CD4-positive, alpha-beta T cell treated with Interleukin-10 for 1 hour (primary cell): ENCODE results near the gene GRB7.
"Not testable (repeated sequence)": the region's sequence is repeated elsewhere in the genome, so short reads cannot be mapped to it uniquely, and the experiment has no call there.

Source experiments
- DNase-seq: peaks from one replicate; pipeline ENCODE4 v3.0.0-alpha.2; 2020

The GRB7 gene

DNA sequence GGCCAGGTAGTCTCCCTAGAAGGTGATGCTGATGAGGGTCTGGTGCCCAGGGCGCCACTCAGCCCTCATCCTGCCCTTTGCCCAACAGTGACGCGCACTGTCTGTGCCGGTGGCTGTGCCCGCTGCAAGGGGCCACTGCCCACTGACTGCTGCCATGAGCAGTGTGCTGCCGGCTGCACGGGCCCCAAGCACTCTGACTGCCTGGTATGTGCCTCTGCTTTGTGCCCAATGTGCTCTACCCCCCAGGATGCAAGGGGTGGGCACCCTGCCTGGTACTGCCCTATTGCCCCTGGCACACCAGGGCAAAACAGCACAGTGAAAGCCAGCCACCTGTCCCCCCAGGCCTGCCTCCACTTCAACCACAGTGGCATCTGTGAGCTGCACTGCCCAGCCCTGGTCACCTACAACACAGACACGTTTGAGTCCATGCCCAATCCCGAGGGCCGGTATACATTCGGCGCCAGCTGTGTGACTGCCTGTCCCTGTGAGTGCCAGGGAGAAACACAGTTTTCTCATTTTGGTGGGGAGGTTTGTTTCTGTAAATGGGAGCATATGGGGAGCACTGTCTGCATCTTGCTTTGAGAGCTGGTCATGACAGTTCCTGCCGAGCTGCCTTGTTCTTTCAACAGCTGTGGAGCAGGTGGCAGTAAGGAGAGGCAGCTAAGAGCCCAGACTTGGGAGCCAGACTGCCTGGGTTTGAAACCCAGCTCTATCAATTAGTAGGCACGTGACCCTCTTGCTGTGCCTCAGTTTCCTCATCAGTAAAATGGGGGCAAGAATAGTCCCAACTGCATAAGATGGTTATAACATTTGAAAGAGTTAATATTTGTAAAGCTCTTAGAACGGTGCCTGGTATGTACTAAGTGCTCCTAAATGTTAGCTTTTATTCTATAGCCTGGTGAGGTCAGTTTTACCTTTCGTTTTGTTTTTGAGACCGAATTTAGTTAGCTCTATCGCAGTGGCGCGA is 27.5 kb upstream of the GRB7 start:
- DNase-seq = no peak

DNA sequence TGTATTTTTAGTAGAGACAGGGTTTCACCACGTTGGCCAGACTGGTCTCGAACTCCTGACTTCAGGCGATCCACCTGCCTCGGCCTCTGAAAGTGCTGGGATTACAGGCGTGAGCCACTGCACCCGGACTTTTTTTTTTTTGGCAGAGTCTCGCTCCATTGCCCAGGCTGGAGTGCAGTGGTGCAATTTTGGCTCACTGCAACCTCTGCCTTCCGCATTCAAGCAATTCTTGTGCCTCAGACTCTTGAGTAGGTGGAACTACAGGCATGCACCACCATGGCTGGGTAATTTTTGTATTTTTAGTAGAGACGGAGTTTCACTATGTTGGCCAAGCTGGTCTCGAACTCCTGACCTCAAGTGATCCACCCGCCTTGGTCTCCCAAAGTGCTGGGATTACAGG is 26.7 kb upstream of the GRB7 start:
- not testable (repeated sequence) for DNase-seq

DNA sequence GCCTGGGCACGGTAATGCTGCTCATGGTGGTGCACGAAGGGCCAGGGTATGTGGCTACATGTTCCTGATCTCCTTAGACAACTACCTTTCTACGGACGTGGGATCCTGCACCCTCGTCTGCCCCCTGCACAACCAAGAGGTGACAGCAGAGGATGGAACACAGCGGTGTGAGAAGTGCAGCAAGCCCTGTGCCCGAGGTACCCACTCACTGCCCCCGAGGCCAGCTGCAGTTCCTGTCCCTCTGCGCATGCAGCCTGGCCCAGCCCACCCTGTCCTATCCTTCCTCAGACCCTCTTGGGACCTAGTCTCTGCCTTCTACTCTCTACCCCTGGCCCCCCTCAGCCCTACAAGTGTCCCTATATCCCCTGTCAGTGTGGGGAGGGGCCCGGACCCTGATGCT is 25.9 kb upstream of the GRB7 start:
- DNase-seq = no peak

DNA sequence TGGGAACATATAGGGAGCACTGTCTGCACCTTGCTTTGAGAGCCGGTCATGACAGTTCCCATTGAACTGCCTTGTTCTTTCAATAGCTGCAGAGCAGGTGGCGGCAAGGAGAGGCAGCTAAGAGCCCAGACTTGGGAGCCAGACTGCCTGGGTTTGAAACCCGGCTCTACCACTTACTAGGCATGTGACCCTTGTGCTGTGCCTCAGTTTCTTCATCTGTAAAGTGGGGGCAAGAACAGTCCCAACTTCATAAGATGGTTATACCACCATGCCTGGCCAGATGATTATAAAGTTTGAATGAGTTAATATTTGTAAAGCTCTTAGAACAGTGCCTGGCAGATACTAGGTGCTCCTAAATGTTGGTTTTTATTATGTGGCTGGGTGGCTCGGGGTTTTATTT is 23.5 kb upstream of the GRB7 start:
- DNase-seq = no peak

DNA sequence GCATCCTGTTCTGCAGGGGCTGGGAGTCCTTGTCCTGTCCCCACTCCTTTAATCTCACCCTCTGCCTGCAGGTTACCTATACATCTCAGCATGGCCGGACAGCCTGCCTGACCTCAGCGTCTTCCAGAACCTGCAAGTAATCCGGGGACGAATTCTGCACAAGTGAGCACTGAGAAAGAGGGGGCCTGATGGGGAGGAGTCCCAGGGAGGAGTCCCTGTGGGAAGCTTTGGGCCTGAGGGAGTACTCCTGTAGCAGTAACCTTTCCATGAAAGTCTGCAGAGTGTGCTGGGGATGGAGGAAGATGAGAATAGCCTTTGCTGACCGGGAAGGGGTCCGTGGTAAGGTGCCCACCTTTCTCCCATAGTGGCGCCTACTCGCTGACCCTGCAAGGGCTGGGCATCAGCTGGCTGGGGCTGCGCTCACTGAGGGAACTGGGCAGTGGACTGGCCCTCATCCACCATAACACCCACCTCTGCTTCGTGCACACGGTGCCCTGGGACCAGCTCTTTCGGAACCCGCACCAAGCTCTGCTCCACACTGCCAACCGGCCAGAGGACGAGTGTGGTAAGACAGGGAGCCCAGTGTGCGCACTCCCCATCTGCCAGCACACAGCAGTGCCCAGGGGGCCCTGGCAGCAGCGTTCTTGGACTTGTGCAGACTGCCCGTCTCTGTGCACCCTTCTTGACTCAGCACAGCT is 22.2 kb upstream of the GRB7 start:
- DNase-seq = no peak

DNA sequence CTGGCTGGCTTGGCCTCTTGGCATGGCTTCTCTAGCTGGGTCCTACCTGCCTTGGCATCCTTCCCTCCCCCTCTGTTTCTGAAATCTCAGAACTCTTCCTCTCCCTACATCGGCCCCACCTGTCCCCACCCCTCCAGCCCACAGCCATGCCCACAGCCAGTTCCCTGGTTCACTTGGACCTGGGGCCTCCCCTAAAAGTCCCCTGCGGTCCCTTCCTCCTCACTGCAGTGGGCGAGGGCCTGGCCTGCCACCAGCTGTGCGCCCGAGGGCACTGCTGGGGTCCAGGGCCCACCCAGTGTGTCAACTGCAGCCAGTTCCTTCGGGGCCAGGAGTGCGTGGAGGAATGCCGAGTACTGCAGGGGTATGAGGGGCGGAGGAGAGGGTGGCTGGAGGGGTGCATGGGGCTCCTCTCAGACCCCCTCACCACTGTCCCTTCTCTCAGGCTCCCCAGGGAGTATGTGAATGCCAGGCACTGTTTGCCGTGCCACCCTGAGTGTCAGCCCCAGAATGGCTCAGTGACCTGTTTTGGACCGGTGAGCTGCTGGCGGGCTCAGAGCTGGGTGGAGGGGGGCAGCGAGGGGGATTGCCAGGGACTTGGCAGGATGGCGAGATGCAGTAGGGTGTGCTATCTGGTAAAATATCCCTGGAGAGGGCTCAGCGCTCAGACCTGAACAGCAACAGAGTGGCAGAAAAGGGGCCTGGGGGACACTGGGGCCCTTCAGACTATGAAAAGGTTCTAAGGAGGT is 21.5 kb upstream of the GRB7 start:
- DNase-seq = no peak

DNA sequence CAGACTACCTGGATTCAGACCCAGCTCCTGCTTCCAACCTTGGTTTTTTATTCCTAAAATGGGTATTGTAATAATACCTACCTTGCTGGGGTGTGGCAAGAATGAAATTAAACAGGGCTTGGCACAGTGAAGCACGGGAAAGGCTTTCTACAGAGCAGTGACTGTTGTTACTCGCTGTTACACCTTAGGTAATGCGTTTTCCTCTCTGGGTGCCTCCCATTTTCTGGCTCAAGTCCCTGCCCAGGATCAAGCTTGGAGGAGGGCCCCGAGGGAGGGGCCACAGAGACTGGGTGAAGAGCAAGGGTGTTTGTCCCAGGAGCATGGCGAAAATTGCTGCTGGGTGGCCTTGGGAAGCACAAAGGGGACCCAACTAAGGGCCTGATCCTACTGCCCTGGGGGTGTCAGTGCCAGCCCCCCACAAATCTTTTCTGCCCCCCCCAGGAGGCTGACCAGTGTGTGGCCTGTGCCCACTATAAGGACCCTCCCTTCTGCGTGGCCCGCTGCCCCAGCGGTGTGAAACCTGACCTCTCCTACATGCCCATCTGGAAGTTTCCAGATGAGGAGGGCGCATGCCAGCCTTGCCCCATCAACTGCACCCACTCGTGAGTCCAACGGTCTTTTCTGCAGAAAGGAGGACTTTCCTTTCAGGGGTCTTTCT is 20.7 kb upstream of the GRB7 start:
- DNase-seq = no peak

DNA sequence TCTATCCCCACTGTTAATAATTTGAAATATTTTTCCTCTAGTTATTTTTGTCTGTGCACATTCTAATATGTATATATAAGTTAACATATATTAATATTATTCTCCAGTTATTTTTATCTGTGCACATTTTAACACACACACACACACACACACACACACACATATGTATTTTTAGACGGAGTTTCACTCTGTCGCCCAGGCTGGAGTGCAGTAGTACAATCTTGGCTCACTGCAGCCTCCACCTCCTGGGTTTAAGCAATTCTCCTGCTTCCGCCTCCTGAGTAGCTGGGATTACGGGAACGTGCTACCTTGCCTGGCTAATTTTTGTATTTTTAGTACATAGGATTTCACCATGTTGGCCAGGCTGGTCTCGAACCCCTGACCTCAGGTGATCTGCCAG is 20.1 kb upstream of the GRB7 start:
- no peak for DNase-seq

DNA sequence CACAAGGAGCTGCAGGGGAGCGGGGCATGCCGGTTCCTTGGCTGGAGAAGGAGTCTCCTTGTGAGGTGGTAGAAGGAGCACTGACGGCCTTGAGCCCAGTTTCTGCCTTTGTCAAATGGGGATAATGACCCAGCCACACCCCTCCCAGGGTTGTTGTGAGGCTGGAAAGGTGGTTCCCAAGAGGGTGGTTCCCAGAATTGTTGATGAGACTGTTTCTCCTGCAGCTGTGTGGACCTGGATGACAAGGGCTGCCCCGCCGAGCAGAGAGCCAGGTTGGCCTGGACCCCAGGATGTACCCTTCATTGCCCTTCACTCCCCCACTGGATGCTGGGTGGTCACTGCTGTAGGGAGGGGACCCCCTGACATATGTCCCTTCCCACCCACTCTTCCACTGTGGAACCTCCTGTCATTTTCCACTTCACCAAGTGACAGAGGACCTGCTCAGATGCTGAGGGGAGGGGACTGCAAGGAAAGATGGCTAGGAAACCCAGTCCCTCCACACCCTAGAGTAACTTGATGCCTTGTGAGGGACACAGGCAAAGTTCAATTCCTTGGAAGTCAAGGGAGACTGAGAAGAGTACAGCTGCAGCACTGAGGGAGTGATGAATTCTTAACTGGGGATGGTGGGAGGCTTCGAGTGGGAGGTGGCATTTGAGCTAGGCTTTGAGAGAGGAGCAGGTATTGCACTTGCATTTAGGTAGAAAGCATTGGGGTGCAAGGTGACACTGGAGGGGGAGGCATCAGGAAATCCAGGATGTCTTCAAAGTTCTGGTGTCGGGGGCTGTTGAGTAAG is 18.0 kb upstream of the GRB7 start:
- DNase-seq = no peak

DNA sequence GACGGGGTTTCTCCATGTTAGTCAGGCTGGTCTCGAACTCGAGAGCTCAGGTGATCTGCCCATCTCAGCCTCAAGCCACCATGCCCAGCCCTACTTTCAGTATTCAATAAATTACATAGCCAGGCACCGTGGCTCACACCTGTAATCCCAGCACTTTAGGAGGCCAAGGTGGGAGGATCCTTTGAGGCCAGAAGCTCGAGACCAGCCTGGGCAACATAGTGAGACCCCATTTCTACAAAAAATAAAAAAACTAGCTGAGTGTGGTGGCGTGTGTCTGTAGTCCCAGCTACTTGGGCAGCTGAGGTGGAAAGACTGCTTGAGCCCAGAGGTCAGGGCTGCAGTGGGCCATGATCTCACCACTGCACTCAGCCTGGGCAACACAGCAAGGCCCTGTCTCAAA is 15.6 kb upstream of the GRB7 start:
- DNase-seq = no peak

DNA sequence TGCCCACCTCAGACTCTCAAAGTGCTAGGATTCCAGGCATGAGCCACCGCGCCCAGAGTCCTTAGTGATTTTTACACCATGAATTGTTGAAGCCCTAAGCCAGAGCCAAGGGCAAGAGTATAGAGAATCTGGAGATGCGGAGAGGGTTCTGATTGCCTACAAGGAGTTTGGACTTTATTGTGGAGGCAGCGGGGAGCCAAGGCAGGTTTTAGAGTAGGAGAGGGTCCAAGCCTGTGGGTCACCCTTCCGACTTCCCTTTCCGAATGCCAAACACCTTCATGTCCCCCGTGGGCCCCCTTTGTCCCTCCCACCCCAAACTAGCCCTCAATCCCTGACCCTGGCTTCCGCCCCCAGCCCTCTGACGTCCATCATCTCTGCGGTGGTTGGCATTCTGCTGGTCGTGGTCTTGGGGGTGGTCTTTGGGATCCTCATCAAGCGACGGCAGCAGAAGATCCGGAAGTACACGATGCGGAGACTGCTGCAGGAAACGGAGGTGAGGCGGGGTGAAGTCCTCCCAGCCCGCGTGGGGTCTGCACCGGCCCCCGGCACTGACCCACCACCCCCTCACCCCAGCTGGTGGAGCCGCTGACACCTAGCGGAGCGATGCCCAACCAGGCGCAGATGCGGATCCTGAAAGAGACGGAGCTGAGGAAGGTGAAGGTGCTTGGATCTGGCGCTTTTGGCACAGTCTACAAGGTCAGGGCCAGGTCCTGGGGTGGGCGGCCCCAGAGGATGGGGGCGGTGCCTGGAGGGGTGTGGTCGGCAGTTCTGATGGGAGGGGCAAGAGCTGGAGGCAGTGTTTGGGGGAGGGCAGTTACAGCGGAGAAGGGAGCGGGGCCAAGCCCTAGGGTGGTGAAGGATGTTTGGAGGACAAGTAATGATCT is 14.5 kb upstream of the GRB7 start:
- no peak for DNase-seq

DNA sequence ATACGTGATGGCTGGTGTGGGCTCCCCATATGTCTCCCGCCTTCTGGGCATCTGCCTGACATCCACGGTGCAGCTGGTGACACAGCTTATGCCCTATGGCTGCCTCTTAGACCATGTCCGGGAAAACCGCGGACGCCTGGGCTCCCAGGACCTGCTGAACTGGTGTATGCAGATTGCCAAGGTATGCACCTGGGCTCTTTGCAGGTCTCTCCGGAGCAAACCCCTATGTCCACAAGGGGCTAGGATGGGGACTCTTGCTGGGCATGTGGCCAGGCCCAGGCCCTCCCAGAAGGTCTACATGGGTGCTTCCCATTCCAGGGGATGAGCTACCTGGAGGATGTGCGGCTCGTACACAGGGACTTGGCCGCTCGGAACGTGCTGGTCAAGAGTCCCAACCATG is 13.0 kb upstream of the GRB7 start:
- DNase-seq = no peak

DNA sequence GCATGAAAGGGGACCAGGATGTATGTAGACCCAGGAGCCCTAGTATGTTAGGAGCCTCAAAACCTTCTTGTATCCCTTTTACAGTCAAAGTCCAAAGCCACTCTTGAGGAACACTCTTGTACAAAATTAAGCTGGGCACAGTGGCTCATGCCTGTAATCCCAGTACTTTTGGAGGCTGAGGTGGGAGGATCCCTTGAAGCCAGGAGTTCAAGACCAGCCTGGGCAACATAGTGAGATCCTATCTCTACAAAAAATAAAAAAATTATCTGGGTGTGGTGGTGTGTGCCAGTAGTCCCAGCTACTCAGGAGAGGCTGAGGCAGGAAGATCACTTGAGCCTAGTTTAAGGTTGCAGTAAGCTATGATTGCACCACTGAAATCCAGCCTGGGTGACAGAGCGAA is 11.8 kb upstream of the GRB7 start:
- DNase-seq = not testable (repeated sequence)

DNA sequence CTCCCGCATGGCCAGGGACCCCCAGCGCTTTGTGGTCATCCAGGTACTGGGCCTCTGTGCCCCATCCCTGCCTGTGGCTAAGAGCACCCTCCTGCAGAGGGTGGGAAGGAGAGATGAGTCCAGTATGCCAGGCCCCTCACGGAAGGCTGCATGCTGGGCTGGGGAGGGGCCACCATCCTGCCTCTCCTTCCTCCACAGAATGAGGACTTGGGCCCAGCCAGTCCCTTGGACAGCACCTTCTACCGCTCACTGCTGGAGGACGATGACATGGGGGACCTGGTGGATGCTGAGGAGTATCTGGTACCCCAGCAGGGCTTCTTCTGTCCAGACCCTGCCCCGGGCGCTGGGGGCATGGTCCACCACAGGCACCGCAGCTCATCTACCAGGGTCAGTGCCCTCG is 11.1 kb upstream of the GRB7 start:
- DNase-seq = no peak

DNA sequence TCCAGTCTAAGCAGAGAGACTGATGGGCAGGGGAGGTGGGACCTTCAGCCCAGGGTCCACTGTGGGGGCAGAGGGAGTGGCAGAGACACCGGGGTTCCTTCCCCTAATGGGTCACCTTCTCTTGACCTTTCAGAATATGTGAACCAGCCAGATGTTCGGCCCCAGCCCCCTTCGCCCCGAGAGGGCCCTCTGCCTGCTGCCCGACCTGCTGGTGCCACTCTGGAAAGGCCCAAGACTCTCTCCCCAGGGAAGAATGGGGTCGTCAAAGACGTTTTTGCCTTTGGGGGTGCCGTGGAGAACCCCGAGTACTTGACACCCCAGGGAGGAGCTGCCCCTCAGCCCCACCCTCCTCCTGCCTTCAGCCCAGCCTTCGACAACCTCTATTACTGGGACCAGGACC is 10.2 kb upstream of the GRB7 start:
- DNase-seq = no peak

DNA sequence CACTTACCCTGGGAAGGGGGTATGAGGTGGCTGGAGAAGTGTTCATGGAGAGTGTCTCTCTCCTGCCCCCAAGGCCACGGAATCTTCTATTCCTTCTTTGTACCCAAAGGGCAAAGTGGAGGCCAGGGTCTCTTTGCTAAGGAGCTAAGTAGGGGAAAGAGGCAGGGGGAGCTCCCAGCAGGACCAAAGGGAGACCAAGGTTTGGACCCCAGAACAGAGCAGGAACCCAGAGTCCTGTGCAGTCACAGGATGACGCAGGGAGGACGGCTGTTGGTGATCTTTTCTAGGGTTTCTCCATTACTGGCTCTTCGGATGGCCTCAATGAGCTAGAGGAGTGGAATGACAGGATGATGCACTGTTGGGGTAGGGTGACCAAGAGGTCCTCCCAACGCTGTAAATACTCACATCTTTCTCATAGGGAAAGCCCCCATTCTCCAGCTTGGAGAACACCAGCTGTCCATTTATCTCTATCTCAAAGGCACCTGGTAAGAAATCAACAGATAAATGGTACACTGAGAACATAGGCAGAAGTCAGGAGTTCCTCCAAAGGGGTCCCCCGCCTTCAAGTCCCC is 8.4 kb upstream of the GRB7 start:
- no peak for DNase-seq

DNA sequence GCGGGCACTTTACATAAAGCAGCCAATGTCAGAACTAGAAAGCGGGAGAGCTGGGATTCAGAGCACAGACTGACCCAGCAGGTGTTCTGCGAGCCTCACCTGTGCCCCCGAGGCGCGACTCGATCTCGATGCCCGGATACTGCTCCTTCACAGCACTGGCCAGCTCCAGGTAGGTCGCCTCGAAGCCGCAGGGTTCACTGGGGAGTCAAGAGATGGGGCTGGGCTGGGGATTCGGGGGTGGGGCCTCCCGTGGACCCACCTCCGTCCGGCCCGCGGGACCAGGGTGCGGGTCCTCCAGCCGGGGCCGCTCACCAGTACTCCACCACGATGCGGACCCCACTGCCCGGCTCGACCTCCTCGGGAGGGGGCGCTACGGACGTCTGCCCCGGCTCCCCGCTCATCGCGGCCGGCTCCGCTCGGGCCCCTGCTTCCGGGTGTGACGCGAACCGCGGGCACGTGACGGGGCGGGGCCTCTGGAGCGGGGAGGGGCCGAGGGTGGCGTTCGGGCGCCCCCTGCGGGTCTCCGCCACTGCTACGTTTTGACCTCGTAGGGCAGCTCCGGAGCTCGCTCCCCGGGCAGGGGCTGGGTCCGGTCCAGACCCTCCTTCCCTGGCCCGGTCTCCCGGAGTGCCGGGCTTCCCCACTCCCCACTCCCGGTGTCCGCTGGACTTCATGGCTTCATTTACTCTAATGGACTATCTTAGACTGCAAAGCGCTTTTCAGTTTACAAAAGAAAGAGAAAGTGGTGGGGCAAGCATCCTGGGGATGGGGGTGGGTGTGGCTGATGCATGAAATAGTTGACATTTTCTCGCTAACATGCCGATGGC is 7.4 kb upstream of the GRB7 start, which contains the start of gene MIEN1:
Gene MIEN1, minus strand, starts transcription at position 438 of the 827 bp plus-strand sequence. Its CDS starts 37 bp downstream, at position 401.
- DNase-seq = peak; percentile 93

DNA sequence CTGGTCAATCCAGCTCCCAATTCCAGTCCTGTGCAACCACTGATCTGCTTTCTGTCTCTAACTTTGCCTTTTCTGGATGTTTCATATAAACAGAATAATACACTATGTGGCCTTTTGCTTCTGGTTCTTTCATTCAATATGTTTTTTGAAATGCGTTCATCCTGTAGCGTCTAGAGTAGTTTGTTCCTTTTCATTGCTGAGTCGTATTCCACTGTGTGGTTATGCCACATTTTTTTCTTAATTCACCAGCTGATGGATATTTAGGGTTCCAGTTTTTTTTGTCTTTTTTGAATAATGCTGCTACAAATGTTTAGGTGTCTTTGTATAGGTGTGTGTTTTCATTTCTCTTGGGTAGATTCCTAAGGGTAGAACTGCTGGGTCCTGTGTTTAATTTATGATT is 5.2 kb upstream of the GRB7 start:
- no peak for DNase-seq

DNA sequence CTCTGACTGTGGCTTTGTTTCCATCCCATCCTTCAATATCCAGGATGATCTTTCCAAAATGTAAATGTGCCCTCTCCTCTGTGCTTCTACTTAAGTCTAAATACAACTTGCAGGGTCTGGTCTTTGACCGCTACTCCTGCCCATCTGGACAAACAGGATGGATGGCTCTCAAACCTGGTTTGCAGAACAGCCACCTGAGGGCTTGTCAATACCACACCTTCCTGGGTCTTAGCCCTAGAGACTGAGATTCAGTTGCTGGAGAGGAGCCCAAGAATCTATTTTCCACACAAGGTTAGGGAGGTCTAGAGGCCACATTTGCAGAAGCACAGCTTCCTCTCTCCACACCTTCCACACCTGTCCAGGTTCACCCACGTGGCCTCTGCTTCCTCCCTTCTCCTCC is 1.9 kb upstream of the GRB7 start:
- DNase-seq = no peak
